ENCODE measurements around the gene CLTCL1.

- TF ChIP-seq EZH2phosphoT487 (IDR thresholded peaks at IDR 0.05; ENCODE audit: insufficient read depth, low read depth) (no peak), EZH2 (IDR thresholded peaks at IDR 0.05; ENCODE audit: insufficient read depth, poor library complexity, severe bottlenecking) (no peak)
These were observed 40.5 kb upstream of the CLTCL1 start for GRCh38 chr22:19331975-19332374.
